HL-60/S4 (cell line): ENCODE data around the gene SYTL3.

ENCODE experiments used
- in situ Hi-C: fragments of 300-500 bp; cut with MboI; formaldehyde crosslinking; loops from 2 replicates; pipeline ENCODE4 v1.14.3; 2022; ENCODE audit warnings: low sequenced_read_pairs

SYTL3 gene

DNA sequence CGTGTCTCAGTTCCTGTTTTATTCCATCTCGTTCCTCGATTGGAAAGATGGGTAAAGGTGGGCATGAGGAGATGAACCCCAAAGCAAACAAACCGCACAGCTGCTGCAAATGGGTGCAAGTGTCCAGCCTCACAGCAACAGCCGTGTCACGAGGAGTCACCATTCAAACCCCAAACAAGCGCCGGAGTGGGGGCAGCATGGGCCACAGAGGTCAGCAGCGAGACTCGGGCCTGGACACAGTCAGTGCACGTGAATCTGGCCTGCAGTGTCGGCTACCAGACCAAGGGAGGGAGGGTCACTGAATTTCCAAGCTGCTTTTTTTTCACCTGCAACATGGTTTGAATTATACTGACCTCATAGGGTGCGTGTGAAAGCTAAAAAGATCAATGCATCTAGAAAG is 105.8 kb downstream of the SYTL3 start:
- in situ Hi-C loops: no loop called here

DNA sequence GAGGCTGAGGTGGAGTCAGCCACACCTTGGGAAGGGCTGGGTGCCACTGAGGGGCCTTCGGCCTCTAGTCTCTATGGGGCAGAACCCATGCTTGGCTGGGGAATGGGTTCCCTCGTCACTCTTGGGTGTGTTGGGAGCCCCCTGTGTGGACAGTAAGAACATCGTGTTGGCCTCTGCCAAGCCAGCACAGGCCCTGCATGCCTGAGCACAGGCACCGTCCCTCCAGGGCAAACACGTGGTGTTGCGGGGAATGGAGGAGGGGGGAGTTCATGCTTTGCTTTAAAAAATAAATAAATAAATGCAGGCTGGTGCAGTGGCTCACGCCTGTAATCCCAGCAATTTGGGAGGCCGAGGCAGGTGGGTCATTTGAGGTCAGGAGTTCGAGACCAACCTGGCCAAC is 106.3 kb downstream of the SYTL3 start:
- in situ Hi-C loops: no loop called here

GRCh38 chr6:158756977-158757752 is 107.3 kb downstream of the SYTL3 start:
- in situ Hi-C loops: no loop called here

DNA sequence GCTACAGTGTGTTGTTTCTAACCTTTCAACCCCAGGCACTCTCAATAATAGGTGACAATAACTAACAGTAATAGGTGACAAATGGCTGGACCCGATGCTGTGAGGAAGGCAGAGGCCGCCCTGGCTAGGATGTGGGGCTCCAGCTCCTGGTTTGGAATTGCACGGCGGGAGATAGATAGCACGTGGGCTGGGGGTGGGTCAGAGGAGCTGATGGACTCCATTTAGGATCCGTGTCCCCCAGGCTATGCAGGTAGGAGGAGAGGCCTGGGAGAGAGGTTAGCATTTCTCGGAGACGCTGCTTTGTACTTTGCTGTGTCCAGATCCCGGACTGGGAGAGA is 107.9 kb downstream of the SYTL3 start:
- in situ Hi-C loops: no loop called here

GRCh38 chr6:158758451-158758860 is 108.6 kb downstream of the SYTL3 start:
- in situ Hi-C loops: no loop called here

GRCh38 chr6:158758941-158759479 is 109.2 kb downstream of the SYTL3 start:
- in situ Hi-C loops: no loop called here

GRCh38 chr6:158759966-158760617 is 110.2 kb downstream of the SYTL3 start:
- in situ Hi-C loops: no loop called here

- in situ Hi-C loops: no loop called here
These were observed 110.9 kb downstream of the SYTL3 start for GRCh38 chr6:158760618-158761250.

GRCh38 chr6:158761746-158762145 is 111.9 kb downstream of the SYTL3 start:
- in situ Hi-C loops: no loop called here

GRCh38 chr6:158762787-158763433 is 113.1 kb downstream of the SYTL3 start:
- in situ Hi-C loops: no loop called here

DNA sequence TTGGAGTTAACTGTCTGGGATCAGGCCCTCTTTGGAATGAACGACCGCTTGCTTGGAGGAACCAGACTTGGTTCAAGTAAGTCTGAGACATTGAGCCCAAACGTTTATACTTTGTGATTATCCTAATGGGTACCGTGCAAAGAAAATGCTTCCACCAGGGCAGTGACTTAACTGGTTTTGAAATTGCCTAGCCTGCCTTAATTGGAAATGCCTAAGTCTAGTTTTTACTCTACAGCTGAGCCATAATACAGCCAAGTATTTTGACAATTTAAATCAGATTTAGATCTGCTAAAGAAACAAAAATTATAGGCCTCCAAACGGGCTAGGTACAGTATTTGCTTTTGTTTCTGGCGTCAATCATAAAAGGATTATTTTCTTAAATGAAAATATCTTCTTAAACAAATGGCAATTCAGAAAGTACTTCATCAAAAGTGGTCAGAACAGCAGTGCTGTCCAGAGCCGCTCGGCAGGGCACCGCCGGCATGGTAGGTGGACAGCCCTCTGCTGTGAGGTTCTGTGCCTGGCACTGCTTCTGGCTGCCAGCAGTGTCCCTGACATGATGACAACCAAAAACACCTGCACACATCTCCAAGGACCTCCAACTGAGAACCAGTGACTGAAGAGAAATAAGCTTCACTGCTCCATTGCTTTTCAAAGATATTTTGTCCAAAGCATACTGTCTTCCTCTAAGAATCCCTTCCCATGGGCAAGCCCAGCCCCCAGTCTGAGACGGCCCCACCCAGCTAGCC is 113.8 kb downstream of the SYTL3 start:
- in situ Hi-C loops: no loop called here

DNA sequence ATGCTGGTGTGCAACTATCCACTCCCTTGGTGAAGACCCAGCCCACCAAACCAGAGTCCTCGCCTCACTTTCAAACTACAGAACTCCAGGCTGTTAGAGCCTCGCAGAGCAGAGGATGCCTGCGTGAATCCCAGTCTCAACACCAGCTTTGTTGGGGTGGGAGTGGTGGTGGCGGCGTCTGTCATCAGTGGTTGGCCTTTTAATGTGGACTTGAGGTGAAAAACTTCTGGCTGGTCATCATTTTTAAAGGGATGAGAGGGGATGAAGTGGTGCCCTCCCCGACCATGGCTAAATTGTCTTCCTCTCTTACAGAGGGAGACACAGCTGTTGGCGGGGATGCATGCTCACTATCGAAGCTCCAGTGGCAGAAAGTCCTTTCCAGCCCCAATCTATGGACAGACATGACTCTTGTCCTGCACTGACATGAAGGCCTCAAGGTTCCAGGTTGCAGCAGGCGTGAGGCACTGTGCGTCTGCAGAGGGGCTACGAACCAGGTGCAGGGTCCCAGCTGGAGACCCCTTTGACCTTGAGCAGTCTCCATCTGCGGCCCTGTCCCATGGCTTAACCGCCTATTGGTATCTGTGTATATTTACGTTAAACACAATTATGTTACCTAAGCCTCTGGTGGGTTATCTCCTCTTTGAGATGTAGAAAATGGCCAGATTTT is 114.5 kb downstream of the SYTL3 start:
- in situ Hi-C loops: no loop called here

- in situ Hi-C loops: no loop called here
These were observed 115.1 kb downstream of the SYTL3 start for GRCh38 chr6:158764926-158765325.

GRCh38 chr6:158765499-158766068 is 115.7 kb downstream of the SYTL3 start:
- in situ Hi-C loops: no loop called here

DNA sequence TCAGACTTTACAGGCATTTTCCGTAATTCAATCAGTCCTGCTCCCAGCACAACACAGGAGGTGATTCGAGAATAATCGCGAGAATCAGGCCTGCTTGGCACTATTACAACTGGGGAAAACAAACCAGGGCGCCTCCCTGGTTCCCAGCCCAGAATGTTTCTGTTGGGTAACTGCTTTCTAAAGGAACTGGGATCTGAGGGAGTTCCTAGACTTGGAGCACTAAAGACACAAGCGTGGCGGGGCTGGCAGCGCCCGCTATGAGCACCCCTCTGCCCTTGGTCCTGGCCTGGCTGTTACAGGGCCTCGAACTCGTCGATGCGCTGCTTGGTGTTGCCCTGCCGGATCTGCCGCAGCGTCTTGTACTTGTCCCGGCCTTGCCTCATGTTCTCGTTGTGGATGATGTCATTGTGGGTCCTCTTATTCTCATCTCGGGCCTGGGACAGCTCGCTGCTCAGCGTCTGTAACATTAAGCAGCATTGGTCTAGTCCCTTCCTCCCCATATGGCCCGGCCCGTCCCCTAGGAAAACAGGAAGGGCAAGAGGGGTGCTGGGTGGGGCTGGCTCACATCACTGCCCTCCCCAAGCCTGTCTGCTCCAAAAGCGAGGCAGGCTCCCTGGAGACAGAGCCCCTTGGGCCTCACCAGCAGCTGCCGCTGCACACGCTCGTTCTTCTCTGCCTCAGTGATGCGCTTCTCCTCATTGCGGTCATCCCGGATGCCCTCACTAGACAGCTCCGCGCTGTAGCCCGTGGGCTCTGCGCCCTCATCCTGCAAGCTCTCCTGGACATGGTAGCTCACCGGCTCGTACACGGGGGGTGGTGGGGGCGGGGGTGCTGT is 117.0 kb downstream of the SYTL3 start:
- in situ Hi-C loops: no loop called here

DNA sequence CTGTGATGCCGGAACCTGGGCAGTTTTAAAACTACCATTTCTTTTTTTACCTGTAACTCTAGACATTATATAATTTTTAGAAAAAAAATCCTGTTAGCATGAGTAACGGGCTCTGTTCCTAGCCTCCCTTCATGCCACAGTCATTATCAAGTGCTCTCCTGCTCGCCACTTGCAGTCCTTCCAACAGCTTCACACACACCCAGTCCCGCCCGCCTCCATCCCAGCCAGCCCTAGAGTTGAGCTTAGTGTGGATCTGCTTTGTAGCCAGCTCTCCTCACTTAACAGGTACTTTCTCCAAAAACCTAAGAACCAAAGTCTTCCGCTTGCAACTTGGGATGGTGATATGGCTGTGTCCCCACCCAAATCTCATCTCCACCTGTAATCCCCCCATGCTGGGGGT is 117.9 kb downstream of the SYTL3 start:
- in situ Hi-C loops: no loop called here

- in situ Hi-C loops: no loop called here
These were observed 118.6 kb downstream of the SYTL3 start for GRCh38 chr6:158768436-158768835.

DNA sequence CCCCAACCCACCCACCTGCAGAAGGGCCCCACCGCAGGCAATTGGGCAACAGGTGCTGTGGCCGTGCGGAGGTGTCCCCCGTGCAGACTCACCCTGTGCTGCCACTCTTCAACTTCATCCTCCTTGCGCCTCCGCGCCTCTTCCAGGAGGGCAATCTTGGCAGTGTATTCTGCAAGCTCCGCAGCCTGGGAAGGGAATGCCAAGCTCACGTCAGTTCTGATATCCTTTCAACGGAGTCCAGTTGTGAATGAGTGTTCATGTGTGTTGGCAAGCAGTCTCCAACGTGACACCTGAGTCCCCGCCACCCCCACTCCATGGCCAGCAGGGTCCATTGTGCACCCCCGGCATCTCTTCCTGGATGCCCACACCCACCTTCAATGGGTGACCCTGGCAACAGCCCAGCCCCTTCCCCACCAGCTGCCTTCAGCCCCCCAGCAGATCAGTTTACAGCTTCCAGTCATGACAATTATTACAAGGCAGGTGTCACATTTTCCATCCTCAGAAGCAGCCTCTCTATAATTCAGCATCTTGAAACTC is 119.4 kb downstream of the SYTL3 start:
- in situ Hi-C loops: no loop called here
